ENCODE results near the gene TTC31. TPM values are rescaled to one million over a fixed set of nuclear protein-coding genes. Genes with fewer than 3 reads are reported as not detected.

Gene TTC31
- total RNA-seq, 1 donor from 2014 or later: 5.3 TPM

- no peak for DNase-seq (ENCODE audit: low read depth in 2 of 2)
Measured at GRCh38 chr2:74503506-74504475, 20.9 kb downstream of the TTC31 start.

GRCh38 chr2:74504591-74504990, 21.7 kb downstream of the TTC31 start:
- no peak for DNase-seq (ENCODE audit: low read depth in 2 of 2)

- DNase-seq (ENCODE audit: low read depth in 2 of 2): no peak
Measured at GRCh38 chr2:74505448-74506246, 22.8 kb downstream of the TTC31 start.

- peak; percentile 94 to 97 for DNase-seq (ENCODE audit: low read depth in 2 of 2)
Measured at GRCh38 chr2:74507145-74507925, 24.5 kb downstream of the TTC31 start, which contains the start of gene PCGF1. PCGF1 (minus strand) TSS chr2:74507695; CDS start chr2:74507668, 27 bp downstream.

GRCh38 chr2:74507926-74508520, 25.1 kb downstream of the TTC31 start:
- no peak for DNase-seq (ENCODE audit: low read depth in 2 of 2)

GRCh38 chr2:74510272-74510671, 27.4 kb downstream of the TTC31 start:
- DNase-seq (ENCODE audit: low read depth in 2 of 2): no peak

- no peak for DNase-seq (ENCODE audit: low read depth in 2 of 2)
Measured at GRCh38 chr2:74511104-74511989, 28.5 kb downstream of the TTC31 start.

- no peak for DNase-seq (ENCODE audit: low read depth in 2 of 2)
Measured at GRCh38 chr2:74512744-74513604, 30.1 kb downstream of the TTC31 start.

GRCh38 chr2:74513605-74514367, 30.9 kb downstream of the TTC31 start:
- DNase-seq (ENCODE audit: low read depth in 2 of 2): no peak

GRCh38 chr2:74514368-74515270, 31.7 kb downstream of the TTC31 start, which contains the start of gene TLX2:
TLX2 (plus strand) TSS chr2:74514450; CDS start chr2:74514807, 357 bp downstream.
- no peak for DNase-seq (ENCODE audit: low read depth in 2 of 2)

- no peak for DNase-seq (ENCODE audit: low read depth in 2 of 2)
Measured at GRCh38 chr2:74515271-74515980, 32.5 kb downstream of the TTC31 start.

- DNase-seq (ENCODE audit: low read depth in 2 of 2): peak in 1 of 2 donors; percentile 70
Measured at GRCh38 chr2:74515981-74516633, 33.2 kb downstream of the TTC31 start.

GRCh38 chr2:74516650-74517049, 33.8 kb downstream of the TTC31 start:
- DNase-seq (ENCODE audit: low read depth in 2 of 2): no peak

- DNase-seq (ENCODE audit: low read depth in 2 of 2): no peak
Measured at GRCh38 chr2:74522516-74522915, 39.6 kb downstream of the TTC31 start.

GRCh38 chr2:74524005-74524404, 41.1 kb downstream of the TTC31 start:
- no peak for DNase-seq (ENCODE audit: low read depth in 2 of 2)

All from dermis microvascular lymphatic vessel endothelial cell (primary cell).